Activated T-helper 17 cell treated with anti-CD3 and anti-CD28 coated beads, Interleukin-2, amount 50 U/mL, for 72 hours (primary cell): ENCODE results near the gene ANKRD52. TPM values are rescaled to one million over a fixed set of nuclear protein-coding genes. Genes with fewer than 3 reads are reported as not detected.
A peak's percentile ranks its signal among the peaks of the same experiment; 100 is the strongest.

Experiments
- ATAC-seq: fragments of 150-1000 bp; cut with Tn5 transposase; replicated peaks from 2 replicates; pipeline ENCODE4 v1.10.0; 2021; ENCODE audit warnings: mild to moderate bottlenecking, moderate library complexity
- H3K27ac Mint-ChIP-seq: one replicate; pipeline ENCODE4 v1.8.0; 2022; ENCODE audit warnings: mixed read lengths
- H3K27me3 Mint-ChIP-seq: one replicate; pipeline ENCODE4 v1.8.0; 2022; ENCODE audit warnings: mixed read lengths
- H3K36me3 Mint-ChIP-seq: one replicate; pipeline ENCODE4 v1.8.0; 2022; ENCODE audit warnings: low read depth, mild to moderate bottlenecking, mixed read lengths
- H3K4me1 Mint-ChIP-seq: one replicate; pipeline ENCODE4 v1.8.0; 2022; ENCODE audit warnings: mixed read lengths
- H3K4me3 Mint-ChIP-seq: one replicate; pipeline ENCODE4 v1.8.0; 2022; ENCODE audit warnings: mild to moderate bottlenecking, mixed read lengths
- H3K9me3 Mint-ChIP-seq: one replicate; pipeline ENCODE4 v1.8.0; 2022; ENCODE audit warnings: mixed read lengths
- total RNA-seq, 2 donors: library from RNA; stranded (reverse); gene quantifications; one replicate each; pipeline ENCODE4 v1.2.3, GENCODE V29; 2022

Gene ANKRD52
- 10 to 100 TPM; 31.1 to 43.0 TPM for total RNA-seq

GRCh38 chr12:56258068-56258819 lies at the start of gene ANKRD52:
Gene ANKRD52 (minus strand): TSS chr12:56258384. CDS start chr12:56258269, 115 bp downstream.
- no peaks in the 10 kb centered on the region for H3K9me3 Mint-ChIP-seq
- peak within 1 kb of the TSS; percentile 87 for H3K27ac Mint-ChIP-seq
- peaks cover 31% of the 10 kb centered on the region for H3K36me3 Mint-ChIP-seq
- peak; percentile 97 for ATAC-seq
- H3K4me3 Mint-ChIP-seq: peak within 1 kb of the TSS; percentile 88
- H3K4me1 Mint-ChIP-seq: peaks cover 11% of the 10 kb centered on the region
- no peaks in the 10 kb centered on the region for H3K27me3 Mint-ChIP-seq

DNA sequence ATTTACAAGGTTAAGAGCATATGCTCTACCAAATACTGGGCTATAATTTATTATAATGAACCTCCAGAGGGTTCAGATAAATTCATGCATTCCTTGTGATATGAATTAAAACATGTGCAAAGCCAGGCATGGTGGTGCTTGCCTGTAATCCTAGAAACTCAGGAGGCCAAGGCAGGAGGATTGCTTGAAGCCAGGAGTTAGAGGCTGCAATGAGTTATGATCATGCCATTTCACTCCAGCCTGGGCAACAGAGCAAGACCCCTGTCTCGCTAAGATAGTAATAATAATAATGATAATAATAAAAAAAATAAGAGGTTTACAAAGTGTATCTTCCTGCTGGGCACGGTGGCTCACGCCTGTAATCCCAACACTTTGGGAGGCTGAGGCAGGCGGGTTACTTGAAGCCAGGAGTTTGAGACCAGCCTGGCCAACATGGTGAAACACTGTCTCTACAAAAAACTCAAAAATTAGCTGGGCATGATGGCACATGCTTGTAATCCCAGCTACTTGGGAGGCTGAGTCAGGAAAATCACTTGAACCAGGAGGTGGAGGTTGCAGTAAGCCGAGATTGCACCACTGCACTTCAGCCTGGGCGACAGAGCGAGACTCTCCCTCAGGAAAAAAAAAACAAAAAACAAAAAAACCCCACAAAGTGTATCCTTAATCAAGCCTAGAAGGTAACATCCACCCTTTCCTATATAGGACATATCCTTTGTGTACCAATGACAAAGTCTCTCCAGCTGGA lies 49.2 kb upstream of the ANKRD52 start:
- Mint-ChIP-seq H3K36me3 (peaks cover 71% of the 10 kb centered on the region), H3K9me3 (no peaks in the 10 kb centered on the region), H3K4me3 (no peak overlapping the region), H3K27ac (no peak overlapping the region), H3K4me1 (no peaks in the 10 kb centered on the region), H3K27me3 (no peaks in the 10 kb centered on the region)
- no peak for ATAC-seq

- H3K27me3 Mint-ChIP-seq: no peaks in the 10 kb centered on the region
- H3K4me1 Mint-ChIP-seq: peaks cover 7% of the 10 kb centered on the region
- no peak for ATAC-seq
- H3K27ac Mint-ChIP-seq: no peak overlapping the region
- H3K4me3 Mint-ChIP-seq: no peak overlapping the region
- no peaks in the 10 kb centered on the region for H3K9me3 Mint-ChIP-seq
- H3K36me3 Mint-ChIP-seq: peaks cover 50% of the 10 kb centered on the region
Measured at GRCh38 chr12:56304872-56305590, 46.8 kb upstream of the ANKRD52 start.

GRCh38 chr12:56304276-56304675 lies 46.1 kb upstream of the ANKRD52 start:
- no peaks in the 10 kb centered on the region for H3K9me3 Mint-ChIP-seq
- H3K4me3 Mint-ChIP-seq: no peak overlapping the region
- H3K27me3 Mint-ChIP-seq: no peaks in the 10 kb centered on the region
- peaks cover 49% of the 10 kb centered on the region for H3K36me3 Mint-ChIP-seq
- ATAC-seq: no peak
- H3K4me1 Mint-ChIP-seq: peaks cover 7% of the 10 kb centered on the region
- no peak overlapping the region for H3K27ac Mint-ChIP-seq

GRCh38 chr12:56300644-56301464 lies 42.7 kb upstream of the ANKRD52 start:
- Mint-ChIP-seq H3K27ac (peak overlapping the region; percentile 89), H3K4me3 (peak overlapping the region; percentile 81), H3K9me3 (no peaks in the 10 kb centered on the region), H3K4me1 (peaks cover 23% of the 10 kb centered on the region), H3K27me3 (no peaks in the 10 kb centered on the region), H3K36me3 (peaks cover 57% of the 10 kb centered on the region)
- ATAC-seq: peak; percentile 1

DNA sequence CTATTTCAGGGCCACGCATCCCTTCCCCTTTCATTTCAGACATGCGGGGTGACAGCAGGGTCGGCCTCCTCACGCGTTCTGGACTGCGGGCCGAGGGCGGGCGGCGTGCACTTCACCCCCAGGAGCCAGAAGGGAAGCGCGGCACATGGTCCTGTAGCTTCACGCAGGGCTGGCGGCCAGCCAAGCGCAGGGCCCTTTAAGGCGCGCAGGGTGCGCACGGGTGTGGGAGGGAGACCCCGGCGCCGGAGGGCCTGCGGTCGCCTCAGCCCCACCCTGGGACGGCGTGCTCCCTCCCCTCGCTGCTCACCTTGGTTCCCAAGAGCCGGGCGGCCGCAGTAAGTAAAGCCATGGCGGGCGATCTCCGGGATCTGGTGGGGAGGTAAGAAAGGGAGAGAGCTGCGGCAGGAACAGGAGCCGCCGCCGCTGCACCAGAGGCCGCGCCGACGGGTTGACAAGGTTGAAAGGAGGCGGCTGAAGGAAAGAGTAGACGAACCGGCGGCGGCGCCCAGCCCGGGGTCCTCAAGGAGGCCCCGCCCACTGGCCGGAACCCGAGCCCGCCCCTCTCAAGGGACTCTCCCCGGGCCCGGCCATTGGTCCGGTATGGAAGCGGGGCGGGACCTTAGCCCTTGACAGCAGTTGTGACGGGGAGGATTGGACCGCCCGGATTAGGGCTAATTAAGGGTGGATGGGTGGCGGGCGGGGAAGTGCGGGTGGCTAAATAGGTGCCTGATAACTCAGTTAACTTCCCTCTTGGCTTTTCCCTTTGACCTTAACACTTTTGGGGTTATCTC lies 41.9 kb upstream of the ANKRD52 start, which contains the start of gene CS:
CS (minus strand) TSS at position 478 of the 791 bp plus-strand sequence; CDS start at position 349, 129 bp downstream.
- ATAC-seq: peak; percentile 99
- no peaks in the 10 kb centered on the region for H3K9me3 Mint-ChIP-seq
- H3K36me3 Mint-ChIP-seq: peaks cover 58% of the 10 kb centered on the region
- peak within 1 kb of the TSS; percentile 81 for H3K4me3 Mint-ChIP-seq
- peak within 1 kb of the TSS; percentile 89 for H3K27ac Mint-ChIP-seq
- H3K4me1 Mint-ChIP-seq: peaks cover 23% of the 10 kb centered on the region
- no peaks in the 10 kb centered on the region for H3K27me3 Mint-ChIP-seq

- peak; percentile 2 for ATAC-seq
- Mint-ChIP-seq H3K36me3 (peaks cover 56% of the 10 kb centered on the region), H3K27me3 (no peaks in the 10 kb centered on the region), H3K9me3 (no peaks in the 10 kb centered on the region), H3K27ac (peak overlapping the region; percentile 89), H3K4me1 (peaks cover 23% of the 10 kb centered on the region), H3K4me3 (peak overlapping the region; percentile 81)
Measured at GRCh38 chr12:56299308-56299852, 41.2 kb upstream of the ANKRD52 start.

- H3K9me3 Mint-ChIP-seq: no peaks in the 10 kb centered on the region
- H3K27ac Mint-ChIP-seq: peak overlapping the region; percentile 89
- peaks cover 23% of the 10 kb centered on the region for H3K4me1 Mint-ChIP-seq
- peak overlapping the region; percentile 81 for H3K4me3 Mint-ChIP-seq
- no peaks in the 10 kb centered on the region for H3K27me3 Mint-ChIP-seq
- ATAC-seq: no peak
- H3K36me3 Mint-ChIP-seq: peaks cover 56% of the 10 kb centered on the region
Measured at GRCh38 chr12:56298828-56299227, 40.6 kb upstream of the ANKRD52 start.

GRCh38 chr12:56297400-56297799 lies 39.2 kb upstream of the ANKRD52 start:
- Mint-ChIP-seq H3K36me3 (peaks cover 67% of the 10 kb centered on the region), H3K27ac (peak overlapping the region; percentile 25), H3K4me1 (peaks cover 28% of the 10 kb centered on the region), H3K9me3 (no peaks in the 10 kb centered on the region), H3K4me3 (peak overlapping the region; percentile 81), H3K27me3 (no peaks in the 10 kb centered on the region)
- ATAC-seq: no peak

GRCh38 chr12:56296295-56296694 lies 38.1 kb upstream of the ANKRD52 start:
- peak overlapping the region; percentile 81 for H3K4me3 Mint-ChIP-seq
- ATAC-seq: no peak
- H3K27ac Mint-ChIP-seq: no peak overlapping the region
- H3K4me1 Mint-ChIP-seq: peaks cover 32% of the 10 kb centered on the region
- peaks cover 76% of the 10 kb centered on the region for H3K36me3 Mint-ChIP-seq
- no peaks in the 10 kb centered on the region for H3K27me3 Mint-ChIP-seq
- no peaks in the 10 kb centered on the region for H3K9me3 Mint-ChIP-seq

DNA sequence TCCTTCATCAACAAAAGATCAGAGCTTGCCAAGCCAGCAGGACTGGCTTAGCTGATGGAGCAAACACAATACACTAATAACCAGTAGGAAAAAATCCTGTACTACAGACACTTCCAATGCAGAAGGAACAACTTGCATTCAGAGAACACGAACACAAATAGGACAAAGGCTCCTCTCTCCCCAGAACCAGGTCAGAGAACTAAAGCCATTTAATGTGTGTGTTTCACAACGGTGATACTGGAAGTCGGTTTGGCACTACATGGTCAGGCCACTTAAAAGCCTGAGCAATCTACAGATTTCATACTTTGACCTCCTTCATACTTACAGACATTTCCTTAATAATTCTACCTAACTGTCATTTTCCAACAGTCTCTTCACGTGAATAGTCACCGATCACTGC lies 35.6 kb upstream of the ANKRD52 start:
- Mint-ChIP-seq H3K4me3 (no peak overlapping the region), H3K9me3 (no peaks in the 10 kb centered on the region), H3K4me1 (peaks cover 28% of the 10 kb centered on the region), H3K36me3 (peaks cover 88% of the 10 kb centered on the region), H3K27me3 (no peaks in the 10 kb centered on the region), H3K27ac (no peak overlapping the region)
- no peak for ATAC-seq

GRCh38 chr12:56288705-56289387 lies 30.7 kb upstream of the ANKRD52 start:
- no peak for ATAC-seq
- H3K27me3 Mint-ChIP-seq: no peaks in the 10 kb centered on the region
- H3K4me3 Mint-ChIP-seq: no peak overlapping the region
- no peaks in the 10 kb centered on the region for H3K9me3 Mint-ChIP-seq
- H3K27ac Mint-ChIP-seq: no peak overlapping the region
- peaks cover 84% of the 10 kb centered on the region for H3K36me3 Mint-ChIP-seq
- peaks cover 12% of the 10 kb centered on the region for H3K4me1 Mint-ChIP-seq
